Activated CD8-positive, alpha-beta memory T cell treated with anti-CD3 and anti-CD28 coated beads, Interleukin-2, amount 50 U/mL, for 4 hours (primary cell): ENCODE data around the gene PLB1.

Source experiments
- DNase-seq: peaks from one replicate; pipeline ENCODE4 v3.0.0-alpha.2; 2020

The PLB1 gene, protein sequence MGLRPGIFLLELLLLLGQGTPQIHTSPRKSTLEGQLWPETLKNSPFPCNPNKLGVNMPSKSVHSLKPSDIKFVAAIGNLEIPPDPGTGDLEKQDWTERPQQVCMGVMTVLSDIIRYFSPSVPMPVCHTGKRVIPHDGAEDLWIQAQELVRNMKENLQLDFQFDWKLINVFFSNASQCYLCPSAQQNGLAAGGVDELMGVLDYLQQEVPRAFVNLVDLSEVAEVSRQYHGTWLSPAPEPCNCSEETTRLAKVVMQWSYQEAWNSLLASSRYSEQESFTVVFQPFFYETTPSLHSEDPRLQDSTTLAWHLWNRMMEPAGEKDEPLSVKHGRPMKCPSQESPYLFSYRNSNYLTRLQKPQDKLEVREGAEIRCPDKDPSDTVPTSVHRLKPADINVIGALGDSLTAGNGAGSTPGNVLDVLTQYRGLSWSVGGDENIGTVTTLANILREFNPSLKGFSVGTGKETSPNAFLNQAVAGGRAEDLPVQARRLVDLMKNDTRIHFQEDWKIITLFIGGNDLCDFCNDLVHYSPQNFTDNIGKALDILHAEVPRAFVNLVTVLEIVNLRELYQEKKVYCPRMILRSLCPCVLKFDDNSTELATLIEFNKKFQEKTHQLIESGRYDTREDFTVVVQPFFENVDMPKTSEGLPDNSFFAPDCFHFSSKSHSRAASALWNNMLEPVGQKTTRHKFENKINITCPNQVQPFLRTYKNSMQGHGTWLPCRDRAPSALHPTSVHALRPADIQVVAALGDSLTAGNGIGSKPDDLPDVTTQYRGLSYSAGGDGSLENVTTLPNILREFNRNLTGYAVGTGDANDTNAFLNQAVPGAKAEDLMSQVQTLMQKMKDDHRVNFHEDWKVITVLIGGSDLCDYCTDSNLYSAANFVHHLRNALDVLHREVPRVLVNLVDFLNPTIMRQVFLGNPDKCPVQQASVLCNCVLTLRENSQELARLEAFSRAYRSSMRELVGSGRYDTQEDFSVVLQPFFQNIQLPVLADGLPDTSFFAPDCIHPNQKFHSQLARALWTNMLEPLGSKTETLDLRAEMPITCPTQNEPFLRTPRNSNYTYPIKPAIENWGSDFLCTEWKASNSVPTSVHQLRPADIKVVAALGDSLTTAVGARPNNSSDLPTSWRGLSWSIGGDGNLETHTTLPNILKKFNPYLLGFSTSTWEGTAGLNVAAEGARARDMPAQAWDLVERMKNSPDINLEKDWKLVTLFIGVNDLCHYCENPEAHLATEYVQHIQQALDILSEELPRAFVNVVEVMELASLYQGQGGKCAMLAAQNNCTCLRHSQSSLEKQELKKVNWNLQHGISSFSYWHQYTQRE (N-terminal part only)

DNA sequence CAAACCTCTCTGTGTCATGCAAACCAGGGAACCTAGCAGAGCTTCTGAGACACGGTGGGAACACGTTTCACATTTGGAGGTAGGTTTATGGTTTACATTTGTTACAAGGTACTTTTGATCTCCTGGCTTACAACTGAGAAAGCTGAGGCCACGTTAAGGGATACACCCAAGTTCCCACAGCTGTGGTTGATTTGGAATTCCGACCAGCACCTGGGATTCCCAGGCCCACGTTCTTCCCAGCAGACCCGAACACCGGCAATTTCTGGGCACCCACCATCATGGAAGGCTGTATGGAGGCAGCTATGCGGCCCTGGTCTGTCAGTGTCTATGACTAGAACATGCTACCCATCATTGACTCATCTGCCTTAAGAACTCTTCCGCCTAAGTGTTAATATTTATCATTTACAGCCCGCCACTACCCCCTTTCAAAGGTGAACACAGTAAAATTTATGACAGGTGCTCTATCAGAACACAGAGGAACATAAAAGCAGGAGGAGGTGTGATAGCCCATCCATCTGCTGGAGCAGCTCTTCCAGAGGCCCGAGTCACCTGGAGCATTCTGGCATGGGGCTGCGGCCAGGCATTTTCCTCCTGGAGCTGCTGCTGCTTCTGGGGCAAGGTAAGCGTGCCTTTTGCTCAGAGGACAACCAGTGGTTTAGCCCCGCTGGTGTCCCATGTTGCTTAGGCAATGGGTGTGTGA is at the start of gene PLB1:
Gene PLB1 (plus strand): TSS at position 510 of the 700 bp plus-strand sequence. CDS start 55 bp downstream, at position 565.
- no peak for DNase-seq

DNA sequence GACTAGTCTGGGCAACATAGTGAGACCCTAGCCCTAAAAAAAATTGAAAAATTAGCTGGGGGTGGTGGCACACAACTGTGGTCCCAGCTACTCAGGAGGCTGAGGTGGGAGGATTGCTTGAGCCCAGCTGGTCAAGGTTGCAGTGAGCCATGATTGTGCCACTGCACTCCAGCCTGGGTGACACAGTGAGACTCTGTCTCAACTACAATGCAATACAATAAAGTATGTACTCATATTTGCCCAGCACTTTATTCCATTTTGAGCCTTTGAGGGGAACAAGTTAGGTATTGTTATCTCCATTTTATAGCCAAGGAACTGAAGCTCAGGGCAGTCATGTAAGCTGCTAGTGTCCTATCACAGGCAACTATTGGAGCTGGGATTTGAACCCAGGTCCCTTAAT is 49.3 kb upstream of the PLB1 start:
- no peak for DNase-seq

DNA sequence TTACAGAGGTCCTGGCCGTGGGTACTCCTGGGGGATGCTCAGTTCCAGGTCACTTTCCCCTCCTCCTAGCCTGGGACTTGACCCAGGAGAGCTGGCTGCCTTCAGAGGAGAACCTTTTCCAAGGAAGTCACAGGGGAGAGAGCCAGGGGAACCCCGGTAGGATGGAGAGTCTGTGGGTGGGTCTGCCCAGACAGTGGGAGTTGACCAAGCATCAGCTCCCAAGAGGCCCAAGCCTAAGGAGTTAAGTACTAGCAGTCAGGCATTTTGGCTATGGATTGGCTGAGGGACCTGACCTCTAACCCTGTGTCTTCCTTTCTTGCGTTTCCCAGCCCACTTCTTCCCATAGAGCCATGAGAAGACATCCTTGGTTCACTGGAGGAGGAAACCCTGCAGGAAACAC is 48.8 kb upstream of the PLB1 start:
- no peak for DNase-seq

DNA sequence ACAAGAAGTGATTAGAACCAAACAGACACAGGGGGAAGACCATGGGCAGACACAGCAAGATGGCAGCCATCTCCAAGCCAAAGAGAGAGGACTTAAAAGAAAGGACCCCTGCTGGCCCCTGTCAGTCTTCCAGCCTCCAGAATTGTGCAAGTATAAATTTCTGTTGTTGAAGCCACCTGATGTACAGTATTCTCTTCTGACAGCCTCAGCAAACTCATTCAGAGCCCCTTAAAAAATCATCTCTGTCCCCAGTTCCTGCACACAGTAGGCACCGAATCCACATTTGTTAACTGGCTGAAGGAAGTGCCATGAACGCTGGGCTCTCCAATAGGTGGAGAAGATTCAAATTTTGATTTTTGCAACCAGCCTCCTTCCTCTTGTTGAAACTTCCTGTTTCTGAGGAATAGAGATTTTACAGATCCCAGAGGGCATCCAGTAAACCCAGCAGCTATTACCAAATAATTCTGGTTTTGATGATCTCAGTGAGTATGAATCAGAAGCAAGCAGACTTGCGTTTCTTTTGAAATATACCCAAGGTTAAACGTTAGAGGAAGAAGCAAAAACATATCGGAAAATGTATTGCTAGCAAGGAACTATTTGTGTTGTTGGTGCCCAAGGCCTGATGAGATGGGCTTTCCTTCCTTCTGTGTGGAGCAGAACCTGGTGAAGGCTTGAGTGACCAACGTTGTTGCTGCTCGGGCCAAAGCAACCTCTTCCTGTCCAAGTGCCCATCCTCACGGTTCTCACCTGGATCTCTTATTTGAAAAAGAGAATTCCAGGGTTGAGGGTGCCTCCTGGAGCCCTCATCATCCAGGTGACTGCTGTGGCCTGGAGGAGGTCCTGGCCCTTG is 47.7 kb upstream of the PLB1 start:
- DNase-seq: no peak

DNA sequence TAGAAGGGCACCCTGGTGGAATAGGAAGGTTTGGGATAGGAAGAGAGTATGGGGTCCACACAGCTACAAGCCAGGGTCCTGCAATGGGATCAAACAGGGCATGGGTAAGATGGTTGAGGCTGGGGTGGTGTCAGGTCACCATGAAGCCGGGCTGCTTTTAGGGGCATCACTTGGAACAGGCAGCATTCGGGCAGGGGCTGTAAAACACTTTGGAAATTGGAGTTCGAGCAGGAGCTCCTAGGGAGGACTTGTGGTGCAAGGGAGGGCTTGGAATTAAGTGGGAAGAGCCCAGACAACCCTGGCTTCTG is 47.1 kb upstream of the PLB1 start:
- no peak for DNase-seq

DNA sequence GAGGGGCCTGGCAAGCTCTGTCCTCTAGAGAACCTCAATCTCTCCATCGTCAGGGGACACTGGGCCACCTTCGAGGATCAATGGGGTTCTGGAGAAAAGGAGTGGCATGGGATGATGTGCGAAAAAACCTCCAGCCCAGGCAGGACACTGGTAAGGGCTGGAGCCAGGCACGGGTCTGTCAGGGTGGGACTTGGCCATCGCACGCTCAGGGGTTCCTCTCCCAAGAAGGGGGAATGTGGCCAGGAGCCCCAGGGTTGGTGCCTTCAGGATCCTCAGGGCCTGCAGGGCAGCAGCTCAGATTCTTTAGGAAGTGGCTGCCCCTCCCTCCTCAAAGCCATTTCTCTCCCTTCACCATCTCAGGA is 46.8 kb upstream of the PLB1 start:
- DNase-seq: no peak

DNA sequence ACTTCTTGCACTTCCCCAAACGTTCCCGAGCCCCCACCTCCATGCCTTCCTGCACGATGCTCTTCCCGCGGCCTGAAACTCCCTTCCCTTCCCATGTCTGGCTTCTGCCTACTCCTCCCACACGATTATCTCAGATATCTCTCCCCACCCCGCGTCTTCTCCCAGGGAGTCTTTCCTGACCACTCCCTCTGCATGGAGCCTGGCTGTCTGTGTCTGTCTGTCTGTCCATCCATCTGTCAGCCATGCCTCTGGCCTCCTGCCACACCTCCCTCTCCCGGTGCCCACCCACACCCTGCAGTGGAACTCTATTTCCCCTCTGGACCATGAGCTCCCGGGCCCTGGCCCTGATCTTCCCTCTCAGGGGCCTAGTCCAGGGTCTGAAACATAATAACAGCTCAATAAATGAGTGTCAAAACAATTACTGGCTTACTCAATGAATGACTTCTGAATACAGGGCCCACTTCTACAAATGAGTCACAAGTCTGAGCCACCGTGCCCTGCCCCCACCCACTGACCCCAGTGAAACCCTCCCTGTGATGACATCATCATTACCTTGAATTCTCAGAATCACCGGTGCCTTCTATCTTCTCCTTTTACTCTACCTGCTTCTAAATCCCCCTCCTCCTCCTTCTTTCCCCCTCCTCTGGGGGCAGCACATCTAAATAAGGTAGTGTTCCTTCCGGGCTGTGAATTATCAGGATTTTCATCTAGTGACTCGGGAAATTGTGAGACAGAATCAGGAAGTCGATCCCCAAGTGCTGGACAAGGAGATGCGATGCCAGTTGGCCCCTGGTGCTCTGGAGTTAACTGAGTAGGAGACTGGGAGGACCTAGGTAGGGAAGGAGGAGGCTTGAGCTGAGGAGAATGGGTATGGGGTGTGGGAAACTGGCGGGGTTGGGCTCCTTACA is 46.1 kb upstream of the PLB1 start:
- DNase-seq: peak; percentile 76

DNA sequence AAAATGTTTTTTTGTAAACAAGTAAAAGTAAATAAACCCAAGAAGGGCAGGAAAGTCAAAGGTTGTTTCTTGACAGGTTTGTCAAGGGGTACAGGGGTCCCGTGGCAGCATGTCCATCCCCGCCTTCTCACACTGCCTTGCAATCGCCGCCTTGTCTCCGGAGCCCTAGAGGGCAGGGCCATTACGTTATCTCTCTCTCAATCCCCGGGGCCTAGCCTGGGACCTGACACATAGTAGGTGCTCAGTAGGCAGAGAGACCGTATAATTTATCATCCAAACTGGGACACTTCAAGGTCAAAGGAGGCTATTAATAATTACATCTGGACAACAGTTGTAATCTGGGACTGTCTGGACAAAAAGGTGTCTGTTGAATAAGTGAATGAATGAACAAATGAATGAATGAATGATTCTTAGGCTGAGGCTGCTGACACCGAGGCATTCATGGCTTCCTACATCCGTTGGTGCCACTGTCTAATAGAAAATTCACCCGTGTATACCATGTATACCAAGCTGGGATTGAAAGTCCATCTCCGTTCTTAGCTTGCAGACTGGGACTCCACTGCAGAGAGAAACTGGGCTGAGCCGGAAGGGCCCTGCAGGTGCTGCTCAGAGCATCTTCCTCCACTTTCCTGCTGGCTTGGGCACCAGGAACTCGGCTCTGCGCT is 44.8 kb upstream of the PLB1 start:
- DNase-seq: no peak

DNA sequence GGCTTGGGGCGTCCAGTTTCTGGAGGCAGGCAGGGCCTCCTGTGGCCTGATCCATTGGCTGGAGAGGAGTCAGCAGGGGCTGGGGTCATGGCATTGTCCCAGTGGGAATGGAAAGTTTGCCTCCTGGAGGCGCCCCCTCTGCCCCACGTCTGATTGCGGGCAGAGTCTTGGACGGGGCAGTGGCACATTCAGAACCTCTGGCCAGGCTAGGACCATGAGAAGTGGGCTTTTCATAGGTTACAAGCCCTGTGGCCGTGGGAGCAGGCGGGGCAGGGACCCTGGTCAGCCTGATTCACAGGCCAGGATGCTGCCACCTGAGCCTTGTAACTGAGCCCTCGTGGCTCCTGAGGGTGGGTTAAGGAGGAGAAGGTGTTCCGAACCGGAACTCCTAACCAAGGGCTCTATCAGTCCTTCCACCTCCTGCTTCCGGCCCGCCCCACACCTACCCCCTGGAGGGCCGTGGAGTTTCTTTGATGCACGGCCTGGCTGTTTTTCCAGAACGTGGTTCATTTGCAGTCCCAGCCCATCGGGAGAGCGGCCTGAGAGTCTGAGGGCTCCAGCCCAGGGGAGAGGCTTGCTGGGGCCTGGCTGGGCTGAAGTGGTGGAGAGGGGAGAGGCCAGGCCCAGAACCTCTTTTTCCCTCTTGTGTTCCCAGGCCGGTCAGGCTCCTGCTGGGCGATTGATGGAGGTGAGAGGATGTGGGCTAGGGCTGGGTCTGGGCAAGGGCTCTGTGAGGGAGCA is 43.9 kb upstream of the PLB1 start:
- no peak for DNase-seq

DNA sequence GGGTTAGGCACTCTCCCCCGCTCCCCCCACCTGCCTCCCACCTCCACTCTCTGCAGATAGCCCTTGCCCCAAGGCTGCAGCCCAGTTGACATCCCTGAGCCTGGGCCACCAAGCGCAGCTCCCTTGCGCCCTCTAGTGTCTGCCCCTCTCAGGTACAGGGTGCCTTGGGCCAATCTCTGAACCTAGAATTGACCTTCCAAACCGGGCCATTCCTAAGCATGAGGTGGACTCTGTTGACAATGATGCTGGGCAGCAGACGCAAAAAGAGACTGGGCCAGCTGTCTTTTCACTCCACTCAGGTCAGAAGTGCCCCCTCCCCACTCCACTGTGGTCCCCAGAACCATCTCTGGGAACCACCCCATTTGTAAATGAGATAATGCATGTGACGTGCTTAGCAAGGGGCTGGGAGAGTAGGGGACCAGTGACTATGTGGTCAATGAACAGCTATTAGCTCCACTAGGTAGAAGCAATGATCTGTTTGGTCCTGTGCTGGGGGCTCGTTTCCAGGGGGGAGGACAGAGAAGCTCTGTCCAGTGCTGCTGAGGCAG is 43.3 kb upstream of the PLB1 start:
- DNase-seq: peak; percentile 84

DNA sequence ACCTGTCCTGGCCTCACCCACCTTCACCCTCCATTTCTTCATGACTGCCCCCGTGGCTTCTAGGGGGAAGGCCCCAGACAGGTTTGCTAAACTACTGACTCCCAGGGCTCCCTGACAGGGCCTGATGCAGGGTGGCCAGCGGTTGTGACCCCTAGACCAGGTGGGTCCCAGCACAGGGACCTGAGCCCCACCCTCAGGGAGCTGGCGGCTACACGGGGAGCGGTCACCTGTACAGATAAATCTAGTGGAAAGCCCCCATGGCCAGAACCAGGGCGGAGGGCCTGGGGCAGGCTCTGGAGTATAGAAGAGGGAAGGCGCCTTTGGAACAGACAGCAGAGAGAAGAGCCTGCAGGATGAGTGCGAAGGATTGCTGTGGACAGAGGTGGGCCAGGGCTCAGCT is 42.5 kb upstream of the PLB1 start:
- DNase-seq: no peak

DNA sequence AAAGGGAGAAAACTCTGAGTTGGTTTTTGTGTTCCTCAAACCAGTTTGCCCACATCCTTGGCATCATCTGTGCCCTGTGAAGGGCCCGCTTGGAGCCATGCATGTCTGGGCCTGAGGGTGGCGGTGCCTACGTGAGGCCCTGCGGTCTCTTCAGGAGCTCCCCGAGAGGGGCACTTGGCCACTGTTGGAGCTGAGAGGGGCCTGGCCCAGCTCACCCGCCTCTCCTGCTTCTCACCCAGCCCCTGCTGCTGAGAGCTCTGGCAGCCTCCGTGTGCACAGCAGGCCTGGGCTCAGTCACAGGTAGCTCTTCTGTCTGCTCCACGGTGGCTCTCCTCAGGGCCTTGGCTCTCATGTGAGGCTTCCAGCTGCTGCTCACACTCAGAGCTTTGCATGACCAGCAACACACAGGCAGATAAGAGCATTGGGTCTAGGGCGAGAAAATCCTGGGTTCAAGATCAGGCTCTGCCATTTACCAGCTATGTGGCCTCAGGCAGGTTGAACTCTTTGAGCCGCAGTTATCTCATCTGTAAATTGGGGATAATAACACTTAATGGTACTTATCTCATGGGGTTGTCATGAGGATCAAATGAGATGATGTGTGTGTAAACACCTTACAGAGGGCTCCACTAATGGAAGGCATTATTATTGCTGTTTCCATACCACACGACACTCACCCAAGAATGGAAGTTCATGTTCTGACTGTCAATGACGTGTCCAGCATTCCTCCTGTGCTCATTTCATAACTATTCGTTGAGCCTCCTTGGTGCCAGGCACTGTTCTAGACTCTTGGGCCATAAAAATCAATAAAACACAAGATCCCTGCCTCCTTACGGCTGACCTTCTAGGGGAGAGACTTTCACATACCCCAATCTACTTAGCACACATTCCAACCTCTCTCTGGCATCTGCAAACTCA is 41.6 kb upstream of the PLB1 start:
- DNase-seq: no peak

DNA sequence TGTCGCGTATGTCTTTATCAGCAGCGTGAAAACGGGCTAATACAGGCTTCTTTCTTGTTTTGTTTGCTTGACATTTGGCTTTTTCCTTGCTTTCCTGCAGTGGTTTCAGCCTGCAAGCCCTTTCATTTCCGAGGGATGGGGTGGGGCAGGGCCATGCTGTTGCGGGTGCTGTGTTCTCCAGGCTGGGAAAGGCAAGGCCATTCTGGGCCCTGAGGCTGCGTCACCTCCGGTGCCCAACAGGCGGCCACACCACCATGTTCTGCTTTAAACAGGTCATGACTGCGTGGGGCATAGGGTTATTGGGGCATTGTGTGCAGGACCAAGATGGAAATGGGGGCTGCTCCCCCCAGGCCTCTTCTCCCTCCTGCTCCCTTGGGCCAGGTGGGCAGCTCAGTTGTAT is 38.6 kb upstream of the PLB1 start:
- DNase-seq: no peak

DNA sequence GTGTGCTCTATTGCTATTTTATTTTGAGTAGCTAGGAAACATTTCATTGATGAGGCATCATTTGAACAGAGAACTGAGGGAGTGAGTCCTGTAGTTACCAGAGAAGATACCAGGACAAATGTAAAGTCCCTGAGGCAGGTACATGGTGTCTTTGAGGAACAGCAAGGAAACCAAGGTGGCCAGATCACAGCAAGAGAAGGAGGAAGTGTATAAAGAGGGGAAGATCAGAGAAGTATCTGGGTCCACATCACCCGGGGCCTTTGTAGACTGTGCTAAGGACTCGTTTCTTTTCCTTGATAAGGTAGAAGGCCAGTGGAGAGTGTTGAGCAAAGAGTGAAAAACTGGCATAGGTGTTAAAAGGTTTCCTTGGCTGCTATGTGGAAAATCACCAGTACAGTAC is 34.8 kb upstream of the PLB1 start:
- no peak for DNase-seq

DNA sequence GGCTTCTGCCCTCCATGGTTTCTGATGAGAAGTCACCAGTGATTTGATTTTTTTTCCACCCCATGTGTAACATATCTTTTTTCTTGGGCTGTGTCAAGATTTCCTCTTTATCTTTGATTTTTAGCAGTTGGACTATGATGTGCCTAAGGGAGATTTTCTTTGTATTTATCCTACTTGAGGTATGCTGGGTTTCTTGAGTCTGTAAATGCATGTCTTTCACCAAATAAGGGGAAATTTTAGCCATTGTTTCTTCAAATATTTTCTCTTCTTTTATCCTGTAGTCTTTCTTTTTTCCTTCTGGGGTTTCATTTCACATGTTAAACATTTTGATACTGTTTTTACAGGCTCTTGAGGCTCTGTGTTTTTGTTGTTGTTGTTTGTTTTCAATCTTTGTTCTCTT is 33.7 kb upstream of the PLB1 start:
- DNase-seq: no peak

DNA sequence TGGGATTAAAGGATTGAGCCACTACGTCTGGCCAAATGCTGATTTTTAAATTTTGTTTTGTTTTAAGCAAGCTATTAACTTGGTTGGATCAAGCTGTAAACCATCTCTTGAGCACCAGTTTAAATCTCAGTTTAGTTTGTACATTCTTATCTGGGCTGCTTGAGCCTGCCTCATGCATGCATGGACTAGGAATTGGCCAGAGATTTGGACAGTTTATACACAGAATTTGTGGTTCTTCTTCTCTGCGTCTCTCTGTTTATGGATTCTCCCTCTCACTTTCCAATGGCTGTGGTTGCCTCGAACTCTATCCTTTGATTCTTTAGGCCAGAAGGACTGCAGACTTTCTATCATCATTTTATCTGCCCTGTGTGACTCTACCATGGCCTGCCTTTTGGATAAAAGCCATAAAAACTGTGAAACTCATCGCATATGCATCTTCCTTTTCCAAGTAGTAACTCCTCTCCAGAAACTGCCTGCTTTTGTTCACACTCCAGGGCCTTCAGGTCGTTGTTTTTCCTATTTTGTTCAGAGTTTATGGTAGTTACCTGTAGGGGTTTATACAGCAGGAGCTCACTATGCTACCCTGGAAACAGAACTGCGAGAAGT is 32.5 kb upstream of the PLB1 start:
- no peak for DNase-seq

DNA sequence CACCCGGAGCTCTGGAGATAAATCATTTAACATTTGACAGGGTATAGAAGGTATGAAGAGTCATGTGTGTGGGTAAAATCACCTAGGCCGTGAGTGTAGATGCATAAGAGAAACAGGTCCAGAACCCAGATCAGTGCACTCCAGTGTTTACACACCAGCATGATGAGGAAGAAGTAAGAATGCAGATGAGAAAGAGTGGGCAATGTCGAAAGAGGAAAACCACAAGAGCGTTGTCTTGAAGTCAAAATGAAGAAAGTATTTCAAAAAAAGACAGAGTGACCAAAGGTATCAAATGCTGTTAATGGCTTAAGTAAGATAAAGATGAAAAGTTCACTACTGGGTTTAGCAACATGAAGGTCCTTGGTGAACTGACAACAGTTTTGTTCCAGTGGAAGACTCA is 32.0 kb upstream of the PLB1 start:
- DNase-seq: no peak
